Anterior cingulate cortex (tissue), 58 donors: ENCODE measurements around the gene SLC41A1.

Experiments used
- DNase-seq, 58 donors: peaks; one replicate each; lab custom pipeline; 2025; lab: John Stamatoyannopoulos, UW

The SLC41A1 gene

GRCh38 chr1:205764578-205764977, 48.4 kb downstream of the SLC41A1 start:
- DNase-seq, result no peak

GRCh38 chr1:205763980-205764379, 49.0 kb downstream of the SLC41A1 start:
- DNase-seq, result no peak

DNA sequence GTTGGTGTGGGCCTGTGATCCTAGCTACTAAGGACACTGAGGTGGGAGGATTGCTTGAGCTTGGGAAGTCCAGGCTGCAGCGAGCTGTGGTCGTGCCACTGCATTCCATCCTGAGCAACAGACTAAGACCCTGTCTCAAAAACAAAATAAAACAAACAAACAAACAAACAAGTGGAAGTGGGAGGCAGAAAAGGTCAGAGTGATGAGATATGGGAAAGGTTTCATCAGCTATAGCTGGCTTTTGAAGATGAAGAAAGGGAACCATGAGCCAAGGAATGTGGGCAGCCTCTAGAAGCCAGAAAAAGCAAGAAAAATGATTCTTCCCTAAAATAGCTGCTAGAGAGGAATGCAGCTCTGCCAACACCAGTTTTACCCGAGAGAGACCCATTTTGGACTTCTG, 52.4 kb downstream of the SLC41A1 start:
- DNase-seq, result no peak

GRCh38 chr1:205756552-205756951, 56.4 kb downstream of the SLC41A1 start:
- DNase-seq, result no peak

DNA sequence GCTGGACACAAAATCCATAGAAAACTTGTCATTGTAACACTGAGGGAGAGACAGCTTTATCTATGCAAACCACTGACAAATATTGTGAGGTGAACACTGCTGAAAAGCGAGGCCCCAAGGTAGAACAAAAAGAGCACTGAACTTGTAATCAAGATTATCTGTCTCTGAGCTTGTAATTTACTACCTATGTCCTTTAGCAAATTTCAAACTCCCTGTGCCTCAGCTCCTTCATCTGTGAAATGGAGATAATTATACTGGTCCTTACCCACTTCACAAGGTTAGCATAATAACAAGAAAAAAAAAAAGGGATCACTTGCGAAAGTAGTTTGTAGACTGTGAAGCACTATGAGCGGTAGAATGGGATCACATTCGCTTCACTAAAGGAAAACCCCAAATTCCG, 58.1 kb downstream of the SLC41A1 start:
- no peak for DNase-seq

DNA sequence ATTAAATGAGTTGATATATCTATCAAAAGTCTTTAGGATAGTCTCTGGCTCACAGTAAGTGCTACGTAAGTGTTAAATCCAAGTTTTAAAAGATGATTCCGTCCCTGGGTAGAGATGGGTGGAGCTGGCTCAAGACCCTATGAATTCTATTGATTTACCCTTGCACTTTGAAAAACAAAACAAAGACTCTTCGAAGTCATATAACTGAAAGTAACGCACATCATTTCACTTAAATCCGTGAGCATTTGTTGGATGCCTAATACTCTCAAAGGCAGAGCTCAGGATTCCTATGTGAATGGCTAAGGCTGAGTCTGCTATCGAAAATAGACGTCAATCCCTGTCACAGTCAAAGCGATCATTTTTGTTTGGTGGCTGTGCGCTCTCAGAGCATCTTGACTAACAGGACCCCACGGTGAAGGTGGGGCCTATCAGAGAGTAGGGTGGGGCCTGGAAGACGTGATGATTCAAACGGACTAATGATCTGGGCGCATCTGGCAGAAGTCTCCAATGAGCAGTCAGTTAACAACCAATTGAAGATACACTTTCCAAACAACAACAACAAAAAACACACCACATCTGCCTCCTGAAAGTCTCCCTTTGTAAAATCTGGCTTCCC, 61.9 kb downstream of the SLC41A1 start:
- no peak for DNase-seq

GRCh38 chr1:205750138-205751035, 62.6 kb downstream of the SLC41A1 start, which contains the start of gene NUCKS1:
TSS of gene NUCKS1 (minus strand) at chr1:205750182. CDS start at chr1:205749973, 209 bp downstream.
- DNase-seq, result peak; percentile 66 to 99 (median 96)

DNA sequence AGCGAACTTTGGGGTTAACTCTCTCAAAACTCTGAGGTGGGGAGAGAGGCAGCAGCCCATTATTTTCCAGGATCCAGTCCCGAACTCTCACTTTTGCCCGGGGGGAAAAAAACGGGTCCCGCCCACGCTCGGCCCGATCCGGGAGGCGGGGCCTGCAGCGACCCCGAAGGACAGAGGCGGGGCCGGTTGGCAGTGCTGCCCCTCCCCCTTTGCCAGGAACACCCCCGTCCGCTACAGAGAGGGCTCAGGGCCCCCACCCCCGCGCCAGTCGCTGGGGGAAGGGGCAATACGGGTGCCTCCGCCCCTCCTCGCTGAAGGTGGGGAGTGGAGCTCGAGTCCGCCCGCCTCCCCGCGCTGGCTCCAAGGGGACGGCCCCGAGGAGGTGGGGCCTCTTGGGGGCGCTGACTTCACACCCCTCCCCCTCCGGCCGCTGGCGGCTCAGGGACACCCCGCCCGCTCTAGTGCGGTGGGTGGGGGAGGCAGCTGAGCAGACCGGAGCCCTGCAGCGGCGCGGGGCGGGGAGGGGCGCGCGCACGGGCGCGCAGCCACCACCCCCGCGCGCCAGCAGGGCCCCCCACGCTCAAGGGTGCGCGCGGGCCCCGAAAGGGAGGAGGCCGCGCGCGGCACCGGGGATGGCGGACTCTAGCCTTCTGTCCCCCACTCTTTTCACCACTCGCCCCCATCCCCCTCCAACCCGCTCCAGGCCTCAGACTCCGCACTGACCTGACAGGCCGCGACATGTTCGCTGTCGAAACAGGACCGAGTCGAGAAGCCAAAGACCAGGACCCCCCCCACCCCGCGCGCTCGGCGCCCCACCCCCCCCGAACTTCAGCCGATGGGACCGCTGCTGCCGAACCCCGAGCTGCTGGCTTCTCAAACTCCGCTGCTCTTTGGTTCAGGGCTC, 63.5 kb downstream of the SLC41A1 start:
- DNase-seq, result peak; percentile 37 to 97 (median 89)

- peak in 12 of 58 donors; percentile 0 to 91 (median 63) for DNase-seq
Measured at GRCh38 chr1:205748403-205749233, 64.4 kb downstream of the SLC41A1 start.

- DNase-seq, result no peak
Measured at GRCh38 chr1:205746757-205747412, 66.1 kb downstream of the SLC41A1 start.

DNA sequence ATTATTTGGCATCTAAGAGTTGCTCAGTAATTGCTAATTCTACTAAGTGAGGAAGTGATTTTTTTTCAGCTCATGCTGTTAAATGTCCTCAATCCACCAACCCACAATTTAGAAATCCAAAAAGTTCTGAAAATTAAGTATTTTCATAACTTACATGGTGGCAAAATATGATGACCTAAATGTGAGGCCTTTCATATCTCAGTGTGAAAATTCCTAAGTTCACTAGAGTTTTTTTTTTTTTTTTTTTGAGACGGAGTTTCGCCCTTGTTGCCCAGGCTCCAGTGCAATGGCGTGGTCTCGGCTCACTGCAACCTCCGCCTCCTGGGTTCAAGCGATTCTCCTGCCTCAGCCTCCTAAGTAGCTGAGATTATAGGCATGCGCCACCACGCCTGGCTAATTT, 68.6 kb downstream of the SLC41A1 start:
- no peak for DNase-seq

DNA sequence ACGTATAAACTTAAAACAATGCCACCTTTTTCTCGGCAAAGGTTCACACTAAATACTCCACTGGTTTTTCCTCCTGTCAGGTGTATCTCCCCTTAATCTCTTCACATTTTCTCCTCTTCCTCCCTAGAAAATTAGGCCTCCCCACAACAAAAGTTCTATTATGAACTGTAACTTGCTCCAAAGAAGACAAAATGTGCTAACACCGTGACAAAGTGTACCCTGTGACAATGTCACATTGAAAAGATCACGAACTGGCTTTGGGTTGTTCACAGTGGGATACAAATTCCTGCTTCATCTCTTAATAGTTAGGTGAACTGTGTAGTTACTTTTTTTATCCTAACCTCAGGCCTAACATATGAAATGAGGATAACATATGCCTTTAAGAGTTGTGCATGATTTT, 69.0 kb downstream of the SLC41A1 start:
- DNase-seq, result no peak

DNA sequence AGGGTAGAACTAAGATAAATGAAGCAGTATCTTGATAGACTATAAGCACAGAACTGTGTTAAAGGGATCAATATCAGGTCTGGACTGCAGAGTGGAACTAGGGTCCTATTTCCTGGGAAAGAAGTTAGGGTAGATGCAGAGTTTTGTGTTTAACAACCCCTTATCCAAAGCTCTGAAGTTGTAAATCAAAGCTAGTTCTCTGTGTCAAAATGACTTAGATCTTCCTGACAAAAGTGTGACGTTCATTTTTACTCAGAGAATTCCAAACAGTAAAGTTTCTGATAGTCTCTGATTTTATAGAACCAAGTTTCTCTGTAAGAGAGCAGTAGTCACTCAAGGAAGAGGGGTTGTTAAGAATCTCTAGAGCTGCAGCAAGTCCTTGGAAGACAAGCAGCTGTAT, 71.3 kb downstream of the SLC41A1 start:
- DNase-seq, result no peak

DNA sequence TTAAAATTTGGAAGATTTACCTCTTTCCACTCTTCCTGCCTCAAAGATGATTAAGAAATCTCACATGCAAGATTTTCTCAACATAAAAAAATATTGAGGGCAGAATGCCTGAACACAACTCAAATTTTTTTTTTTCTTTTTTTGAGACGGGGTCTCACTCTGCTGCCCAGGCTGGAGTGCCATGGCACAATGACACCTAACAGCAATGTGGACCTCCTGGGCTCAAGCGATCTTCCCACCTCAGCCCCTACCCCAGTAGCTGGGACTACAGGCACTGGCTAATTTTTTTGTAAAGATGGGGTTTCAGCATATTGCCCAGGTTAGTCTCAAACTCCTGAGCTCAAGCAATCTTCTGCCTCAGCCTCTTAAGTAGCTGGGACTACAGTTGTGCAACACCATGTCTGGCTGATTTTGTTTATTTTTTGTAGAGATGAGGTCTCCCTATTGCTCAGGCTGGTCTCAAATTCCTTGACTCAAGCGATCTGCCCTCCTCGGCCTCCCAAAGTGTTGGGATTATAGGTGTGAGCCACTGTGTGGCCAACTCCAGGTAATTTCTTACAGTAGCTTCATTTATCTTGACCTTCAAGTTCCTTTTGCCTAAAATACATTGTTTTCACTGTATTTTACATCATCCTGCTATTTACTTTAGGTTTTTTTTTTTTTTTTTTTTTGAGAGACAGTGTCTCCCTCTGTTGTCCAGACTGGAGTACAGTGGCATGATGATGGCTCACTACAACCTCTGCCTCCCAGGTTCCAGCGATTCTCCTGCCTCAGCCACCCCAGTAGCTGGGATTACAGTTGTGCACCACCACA, 73.4 kb downstream of the SLC41A1 start:
- no peak for DNase-seq
